Left lung (tissue), 10 donors: ENCODE results near the gene ACMSD. TPM values are rescaled to one million over a fixed set of nuclear protein-coding genes. Genes with fewer than 3 reads are reported as not detected.

Experiments
- ATAC-seq: fragments of 200-7000 bp; cut with Tn5 transposase; one replicate; pipeline ENCODE4 v1.9.1; 2020; ENCODE audit warnings: moderate library complexity
- DNase-seq, 4 donors: peaks; one replicate each; pipeline ENCODE4 v3.0.0-alpha.2; 2013 to 2020
- H3K27ac ChIP-seq, 2 donors: fragments of 200-600 bp; sonication (generic) in 1 of 2; one replicate each; pipeline versions ENCODE4 v1.5.0 to v1.8.0; 2020 to 2021
- H3K27me3 ChIP-seq, 2 donors: fragments of 200-600 bp; sonication (generic) in 1 of 2; one replicate each; pipeline versions ENCODE4 v1.5.0 to v1.8.0; 2020 to 2021
- H3K36me3 ChIP-seq, 2 donors: fragments of 200-600 bp; sonication (generic) in 1 of 2; one replicate each; pipeline versions ENCODE4 v1.5.0 to v1.8.0; 2020 to 2021
- H3K4me1 ChIP-seq, 2 donors: fragments of 200-600 bp; one replicate each; pipeline ENCODE4 v1.8.0; 2021
- H3K4me3 ChIP-seq, 2 donors: fragments of 200-600 bp; sonication (generic) in 1 of 2; one replicate each; pipeline versions ENCODE4 v1.5.0 to v1.8.0; 2020 to 2021; ENCODE audit warnings: mild to moderate bottlenecking in 1 of 2
- H3K9me3 ChIP-seq, 2 donors: fragments of 200-600 bp; sonication (generic) in 1 of 2; one replicate each; pipeline versions ENCODE4 v1.5.0 to v1.8.0; 2020 to 2021
- intact Hi-C, 2 donors: fragments of 100-400 bp; cut with DNase I; formaldehyde crosslinking; loops; one replicate each; pipeline versions ENCODE4 v1.11.2 to v1.14.2; 2022
- polyA plus RNA-seq, 6 donors: library from polyadenylated mRNA; unstranded; fragments of 120-200 nt; gene quantifications; one replicate each; pipeline ENCODE4 v1.2.1, GENCODE V29; 2013; ENCODE audit not compliant: insufficient read length in 6 of 6
- total RNA-seq, 2 donors: library from RNA; stranded (reverse); fragmentation: NEBNext Ultra II Directional; extraction: Animal tissue kit (Norgen Biotek cat#: 25700); gene quantifications; one replicate each; pipeline ENCODE4 v1.2.1, GENCODE V29; 2021
- TF ChIP-seq, protein P1 (sequence below), 2 donors: fragments of 200-600 bp; sonication (generic) in 1 of 2; IDR thresholded peaks; one replicate each; pipeline versions ENCODE4 v1.5.0 to v1.8.0; 2021; ENCODE audit warnings: antibody characterized with exemption in 2 of 2
- donor health status: DM: no; HTN: yes; CAD: no.
- donor health status: DM: no; HTN: no; CAD: no.

The ACMSD gene
- total and polyA plus RNA-seq, 8 donors, result 1.0 to 2.0 (median 1.7) TPM; not detected in 2

DNA sequence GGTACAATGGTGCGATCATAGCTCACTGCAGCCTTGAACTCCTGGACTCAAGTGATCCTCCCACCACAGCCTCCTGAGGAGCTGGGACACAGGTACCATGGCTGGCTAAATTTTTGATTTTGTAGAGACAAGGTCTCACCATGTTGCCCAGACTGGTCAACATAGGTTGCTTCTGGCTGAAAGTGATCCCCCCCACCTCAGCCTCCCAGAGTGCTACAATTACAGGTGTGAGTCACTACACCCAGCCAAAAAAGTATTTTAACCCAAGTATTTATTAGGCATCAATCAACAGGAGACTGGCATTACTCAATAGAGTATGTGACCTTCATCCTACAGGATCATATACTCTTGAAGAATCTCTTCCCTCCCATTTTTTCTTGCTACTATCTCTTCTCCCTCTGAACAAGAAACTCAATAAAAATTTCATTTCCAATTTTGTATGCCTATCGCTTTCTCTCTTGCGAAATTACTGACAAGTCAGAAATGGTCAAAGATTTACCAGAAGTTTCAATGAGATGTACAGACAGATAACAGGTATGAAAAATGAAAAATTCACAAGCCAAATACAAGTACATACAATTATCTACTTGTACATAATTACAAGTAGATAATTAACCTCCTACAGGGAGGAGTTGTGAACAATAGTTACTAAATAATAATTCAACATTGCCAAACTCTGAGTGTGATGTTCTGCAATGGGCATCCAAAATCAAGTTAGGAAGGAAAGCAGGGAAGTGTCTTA is 45.3 kb downstream of the ACMSD start:
- Histone ChIP-seq H3K4me1 (no peaks in the 10 kb centered on the region), H3K36me3 (no peaks in the 10 kb centered on the region), H3K27me3 (no peaks in the 10 kb centered on the region), H3K27ac (no peak overlapping the region), H3K9me3 (peaks cover 0 to 4% of the 10 kb centered on the region in 2 donors), H3K4me3 (no peak overlapping the region)
- TF ChIP-seq, protein P1, sequence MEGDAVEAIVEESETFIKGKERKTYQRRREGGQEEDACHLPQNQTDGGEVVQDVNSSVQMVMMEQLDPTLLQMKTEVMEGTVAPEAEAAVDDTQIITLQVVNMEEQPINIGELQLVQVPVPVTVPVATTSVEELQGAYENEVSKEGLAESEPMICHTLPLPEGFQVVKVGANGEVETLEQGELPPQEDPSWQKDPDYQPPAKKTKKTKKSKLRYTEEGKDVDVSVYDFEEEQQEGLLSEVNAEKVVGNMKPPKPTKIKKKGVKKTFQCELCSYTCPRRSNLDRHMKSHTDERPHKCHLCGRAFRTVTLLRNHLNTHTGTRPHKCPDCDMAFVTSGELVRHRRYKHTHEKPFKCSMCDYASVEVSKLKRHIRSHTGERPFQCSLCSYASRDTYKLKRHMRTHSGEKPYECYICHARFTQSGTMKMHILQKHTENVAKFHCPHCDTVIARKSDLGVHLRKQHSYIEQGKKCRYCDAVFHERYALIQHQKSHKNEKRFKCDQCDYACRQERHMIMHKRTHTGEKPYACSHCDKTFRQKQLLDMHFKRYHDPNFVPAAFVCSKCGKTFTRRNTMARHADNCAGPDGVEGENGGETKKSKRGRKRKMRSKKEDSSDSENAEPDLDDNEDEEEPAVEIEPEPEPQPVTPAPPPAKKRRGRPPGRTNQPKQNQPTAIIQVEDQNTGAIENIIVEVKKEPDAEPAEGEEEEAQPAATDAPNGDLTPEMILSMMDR (IDR thresholded peaks at IDR 0.05), result no peak
- no peak for DNase-seq
- no peak for ATAC-seq
- intact Hi-C loops, result no loop called here

DNA sequence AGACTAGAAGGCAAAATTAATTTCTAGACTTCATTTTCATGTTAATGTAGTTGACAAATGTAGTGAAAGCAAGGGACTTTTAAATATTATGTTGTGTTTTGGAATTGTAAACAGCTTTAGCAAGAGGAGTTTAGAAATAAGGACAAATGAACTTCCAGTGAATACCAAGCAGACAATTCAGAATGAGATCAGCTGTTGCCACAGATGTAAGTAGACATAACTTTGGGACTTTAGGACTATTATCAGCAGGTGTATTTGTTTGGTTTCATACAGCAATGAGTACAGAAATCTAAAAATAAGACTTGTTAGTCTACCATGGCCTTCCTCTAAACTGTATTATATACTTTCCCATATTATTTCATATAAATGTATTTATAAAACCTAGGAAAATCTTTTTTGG is 46.0 kb downstream of the ACMSD start:
- H3K27me3 ChIP-seq, result no peaks in the 10 kb centered on the region
- H3K27ac ChIP-seq, result no peak overlapping the region
- TF ChIP-seq, protein P1 (IDR thresholded peaks at IDR 0.05), result no peak
- no peak overlapping the region for H3K4me3 ChIP-seq
- ATAC-seq (no peak), DNase-seq (no peak)
- H3K9me3 ChIP-seq, result no peaks in the 10 kb centered on the region
- H3K4me1 ChIP-seq, result no peaks in the 10 kb centered on the region
- intact Hi-C loops, result no loop called here
- no peaks in the 10 kb centered on the region for H3K36me3 ChIP-seq

DNA sequence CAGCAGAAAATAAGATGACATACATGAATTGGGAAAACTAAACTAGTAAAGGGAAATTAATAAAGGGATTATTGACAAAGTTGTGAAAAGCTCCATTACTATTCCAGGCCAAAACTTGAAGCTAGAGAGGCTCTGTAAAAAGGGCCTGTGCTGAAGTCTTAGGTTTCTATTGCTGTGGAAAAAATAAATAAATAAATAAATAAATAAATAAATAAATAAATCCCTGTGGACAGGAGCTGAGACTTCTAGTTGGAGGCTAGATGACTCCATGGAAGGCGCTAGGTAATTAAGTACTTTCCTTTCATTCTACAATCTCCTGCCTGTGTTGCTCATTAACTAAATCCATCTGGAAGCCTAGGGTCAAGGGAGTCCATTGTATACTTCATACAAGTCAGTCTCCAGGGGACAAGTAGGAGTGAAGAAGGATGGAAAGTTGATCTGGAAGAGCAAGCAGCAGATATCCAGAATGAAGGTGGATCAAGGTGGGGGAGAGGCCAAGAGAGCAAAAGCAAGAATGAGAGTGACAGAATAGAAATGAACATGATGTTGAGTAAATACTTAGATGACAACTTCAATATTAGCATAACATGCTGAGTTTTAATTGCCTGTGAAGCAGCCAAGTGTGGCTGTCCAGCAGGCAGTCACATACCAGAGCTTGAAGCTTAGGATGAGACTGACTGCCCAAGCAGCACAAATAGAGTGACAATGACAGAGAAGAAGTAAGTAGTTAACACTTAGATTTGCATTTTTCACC is 54.0 kb downstream of the ACMSD start:
- DNase-seq (no peak), ATAC-seq (peak; percentile 32)
- Histone ChIP-seq H3K4me1 (no peaks in the 10 kb centered on the region), H3K9me3 (no peaks in the 10 kb centered on the region), H3K27ac (no peak overlapping the region), H3K36me3 (no peaks in the 10 kb centered on the region), H3K4me3 (no peak overlapping the region), H3K27me3 (no peaks in the 10 kb centered on the region)
- intact Hi-C loops, result no loop called here
- TF ChIP-seq, protein P1 (IDR thresholded peaks at IDR 0.05), result no peak

DNA sequence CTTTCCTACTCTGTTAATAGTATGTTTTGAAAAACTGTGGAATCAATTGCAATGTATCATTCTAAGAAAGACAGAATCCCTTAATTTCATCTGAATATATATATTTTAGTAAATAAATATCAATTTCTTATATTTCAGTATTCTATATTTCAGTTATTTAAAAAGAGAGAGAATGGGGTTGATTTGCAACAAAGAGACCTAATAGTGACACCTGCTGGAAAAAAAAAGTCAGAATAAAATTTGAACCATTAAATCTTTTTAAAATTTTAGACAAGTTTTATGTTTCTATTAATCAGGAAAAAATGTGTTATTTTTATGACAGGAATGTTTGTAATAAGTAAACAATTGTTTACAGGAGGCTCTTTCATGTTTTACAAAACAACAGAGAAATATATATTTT is 59.5 kb downstream of the ACMSD start:
- Histone ChIP-seq H3K36me3 (no peaks in the 10 kb centered on the region), H3K4me1 (no peaks in the 10 kb centered on the region), H3K27me3 (no peaks in the 10 kb centered on the region), H3K9me3 (no peaks in the 10 kb centered on the region), H3K27ac (no peak overlapping the region), H3K4me3 (no peak overlapping the region)
- intact Hi-C loops, result no loop called here
- TF ChIP-seq, protein P1 (IDR thresholded peaks at IDR 0.05), result peak in 1 of 2 donors; percentile 47
- ATAC-seq (peak; percentile 41), DNase-seq (no peak)

DNA sequence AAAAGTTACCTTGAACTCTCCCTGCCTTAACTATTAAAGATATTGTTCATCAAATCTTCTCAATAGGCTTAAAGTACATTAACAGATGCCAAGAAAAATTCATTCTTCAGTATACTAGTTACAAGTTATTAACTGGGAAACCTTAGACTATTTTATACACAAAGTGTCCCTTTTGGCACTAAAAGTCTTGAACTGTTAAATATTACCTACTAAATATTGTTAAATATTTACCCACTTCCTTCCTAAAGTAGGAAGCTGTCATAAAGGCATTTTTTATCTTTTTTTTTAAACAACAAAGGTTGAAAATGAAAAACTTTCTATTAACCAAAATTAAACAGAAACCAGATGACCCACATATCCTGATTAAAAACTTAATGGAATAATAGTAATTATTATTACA is 60.8 kb downstream of the ACMSD start:
- ATAC-seq (no peak), DNase-seq (peak in 1 of 4 donors; percentile 1)
- intact Hi-C loops, result no loop called here
- no peaks in the 10 kb centered on the region for H3K36me3 ChIP-seq
- H3K27ac ChIP-seq, result no peak overlapping the region
- H3K27me3 ChIP-seq, result no peaks in the 10 kb centered on the region
- TF ChIP-seq, protein P1 (IDR thresholded peaks at IDR 0.05), result no peak
- no peak overlapping the region for H3K4me3 ChIP-seq
- H3K9me3 ChIP-seq, result no peaks in the 10 kb centered on the region
- no peaks in the 10 kb centered on the region for H3K4me1 ChIP-seq
